Caki2 (cell line): ENCODE data around the gene DNASE2. TPM values are rescaled to one million over a fixed set of nuclear protein-coding genes. Genes with fewer than 3 reads are reported as not detected.
"Not testable (repeated sequence)": the region's sequence is repeated elsewhere in the genome, so short reads cannot be mapped to it uniquely, and the experiment has no call there.

Source experiments
- DNase-seq: peaks from one replicate; pipeline ENCODE4 v3.0.0-alpha.2; 2015; ENCODE audit warnings: low read depth
- in situ Hi-C: cut with HindIII; loops from 2 replicates; pipeline ENCODE4 v1.10.0; 2016; ENCODE audit warnings: low sequenced_read_pairs, low pct_unique_long_range_greater_than_20kb, mixed read lengths
- total RNA-seq: library from RNA; depleted of rRNA; stranded (reverse); fragments of >200 nt; shearing (Covaris generic); gene quantifications from 2 replicates; pipeline ENCODE4 v1.2.3, GENCODE V29; 2014; ENCODE audit warnings: low replicate concordance; rRNA removed

Gene DNASE2, protein sequence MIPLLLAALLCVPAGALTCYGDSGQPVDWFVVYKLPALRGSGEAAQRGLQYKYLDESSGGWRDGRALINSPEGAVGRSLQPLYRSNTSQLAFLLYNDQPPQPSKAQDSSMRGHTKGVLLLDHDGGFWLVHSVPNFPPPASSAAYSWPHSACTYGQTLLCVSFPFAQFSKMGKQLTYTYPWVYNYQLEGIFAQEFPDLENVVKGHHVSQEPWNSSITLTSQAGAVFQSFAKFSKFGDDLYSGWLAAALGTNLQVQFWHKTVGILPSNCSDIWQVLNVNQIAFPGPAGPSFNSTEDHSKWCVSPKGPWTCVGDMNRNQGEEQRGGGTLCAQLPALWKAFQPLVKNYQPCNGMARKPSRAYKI
- 68.6 and 83.9 TPM in 2 replicates for total RNA-seq

DNA sequence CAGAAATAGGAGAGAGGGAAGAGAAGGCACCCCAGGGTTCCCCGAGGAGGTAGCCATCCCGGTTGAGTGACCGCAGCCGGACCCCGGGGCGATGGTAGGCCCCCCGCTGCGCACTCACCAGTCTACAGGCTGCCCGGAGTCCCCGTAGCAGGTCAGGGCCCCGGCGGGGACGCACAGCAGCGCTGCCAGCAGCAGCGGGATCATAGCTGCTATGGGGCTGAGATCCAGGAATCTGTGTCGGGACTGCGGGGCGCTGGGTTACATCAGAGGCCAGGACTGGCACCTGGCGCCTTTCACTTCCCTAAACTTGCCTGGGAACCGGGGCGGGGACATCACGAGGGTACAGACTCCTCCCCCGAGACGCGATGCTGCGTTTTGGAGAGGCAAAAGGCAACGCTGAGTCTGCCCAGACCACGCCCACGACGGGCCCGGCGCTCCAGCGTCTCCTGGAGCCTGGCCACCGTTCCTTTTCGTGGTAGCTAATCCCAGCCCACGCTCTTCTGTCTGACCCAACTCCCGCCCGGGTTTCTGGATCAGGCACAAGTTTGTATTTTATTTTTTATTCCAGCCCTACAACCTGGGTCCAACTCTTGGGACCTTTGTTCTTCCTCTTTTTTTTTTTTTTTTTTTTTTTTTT, at the start of gene DNASE2:
TSS of gene DNASE2 (minus strand) at position 278 of the 637 bp plus-strand sequence. CDS start at position 204, 74 bp downstream.
- DNase-seq: peak; percentile 89
- in situ Hi-C loops: no loop called here

DNA sequence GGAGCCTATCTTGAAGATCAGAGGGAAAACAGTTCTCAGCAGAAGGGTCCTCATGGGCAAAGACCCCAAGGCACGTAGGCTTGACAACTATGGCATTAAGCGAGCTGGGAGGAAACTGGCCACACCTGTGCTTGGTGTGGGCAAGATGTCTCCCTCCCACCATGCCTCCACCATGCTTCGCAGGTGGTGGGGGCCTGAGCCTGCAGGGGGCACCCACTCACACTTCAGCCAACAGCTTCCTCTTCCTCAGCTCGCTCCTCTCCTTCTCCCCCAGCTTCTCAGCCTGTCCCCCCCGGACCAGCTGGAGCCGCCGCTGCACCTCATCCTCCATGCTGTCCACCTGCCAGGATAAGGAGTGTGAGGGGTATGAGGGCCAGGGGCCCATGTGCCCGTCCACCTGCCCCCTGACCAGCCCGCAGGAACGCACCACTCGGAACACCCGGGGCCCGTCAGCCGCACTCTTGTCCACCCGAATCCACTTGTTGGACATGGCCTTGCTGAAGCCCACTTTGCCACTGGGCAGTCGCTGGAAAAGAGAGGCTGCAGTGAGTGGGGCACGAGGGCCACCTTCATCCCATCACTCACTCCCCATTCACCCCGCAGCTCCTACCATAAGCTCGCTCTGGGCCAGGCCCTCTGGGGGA, 48.9 kb upstream of the DNASE2 start:
- no peak for DNase-seq
- in situ Hi-C loops: no loop called here

DNA sequence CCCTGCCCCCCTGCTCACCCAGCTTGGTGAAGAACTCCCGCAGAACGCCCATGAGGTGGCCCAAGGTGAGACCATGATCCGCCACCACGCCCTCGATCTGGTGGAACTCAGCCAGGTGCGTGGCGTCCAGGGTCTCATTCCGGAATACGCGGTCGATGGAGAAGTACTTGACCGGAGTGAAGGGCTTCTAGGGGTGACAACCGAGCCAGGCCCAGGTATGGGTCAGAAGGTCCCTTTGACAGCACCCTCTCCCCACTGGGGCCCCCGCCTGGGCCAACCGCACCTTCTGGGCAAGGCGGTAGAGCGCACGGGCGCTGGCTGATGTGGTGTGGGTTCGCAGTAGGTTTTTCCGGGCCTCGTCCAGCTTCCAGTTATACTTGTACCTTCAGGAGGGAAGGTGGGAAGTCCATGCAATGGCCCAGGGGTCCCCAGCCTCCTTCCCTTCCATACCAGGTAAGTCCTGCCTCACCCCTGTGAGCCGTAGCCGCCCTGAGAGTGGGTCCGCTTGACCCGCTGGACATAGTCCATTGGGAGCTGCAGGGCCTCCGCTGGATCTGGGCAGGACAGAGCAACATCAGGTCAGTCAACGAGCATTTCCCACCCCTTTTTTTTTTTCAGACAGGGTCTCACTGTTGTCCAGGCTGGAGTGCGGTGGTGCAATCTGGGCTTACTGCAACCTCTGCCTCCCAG, 43.5 kb upstream of the DNASE2 start:
- in situ Hi-C loops: no loop called here
- no peak for DNase-seq

DNA sequence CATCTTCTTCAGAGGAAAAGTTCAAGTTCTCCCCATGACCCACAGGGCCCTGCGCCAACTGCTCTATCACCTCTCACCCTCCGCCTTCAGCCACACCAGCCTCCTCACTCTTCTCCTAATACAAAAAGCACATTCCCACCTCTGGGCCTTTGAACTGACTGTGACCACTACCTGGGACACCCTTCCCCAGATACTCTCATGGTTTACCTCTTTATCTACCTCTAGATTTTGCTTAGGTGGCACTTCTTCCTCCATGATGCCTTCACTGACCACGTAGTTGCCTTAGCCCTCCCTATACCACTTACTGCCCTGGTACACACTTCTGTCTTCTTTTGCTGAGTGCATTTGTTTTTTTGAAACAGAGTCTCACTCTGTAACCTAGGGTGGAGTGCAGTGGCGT, 41.7 kb upstream of the DNASE2 start:
- no peak for DNase-seq
- in situ Hi-C loops: no loop called here

DNA sequence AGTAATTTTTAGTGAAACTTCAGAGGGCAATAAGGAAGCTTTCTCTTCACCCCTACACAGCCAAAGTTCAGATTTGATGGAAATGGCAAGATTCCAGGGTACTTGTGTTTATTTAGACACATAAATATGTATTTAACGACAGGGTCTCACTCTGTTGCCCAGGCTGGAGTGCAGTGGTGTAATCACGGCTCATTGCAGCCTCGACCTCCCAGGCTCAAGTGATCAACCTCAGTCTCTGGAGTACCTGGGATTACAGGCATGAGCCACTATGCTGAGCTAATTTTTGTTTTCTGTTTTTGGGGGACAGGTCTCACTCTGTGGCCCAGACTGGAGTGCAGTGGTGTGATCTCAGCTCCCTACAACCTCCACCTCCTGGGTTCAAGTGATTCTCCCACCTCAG, 39.8 kb upstream of the DNASE2 start:
- in situ Hi-C loops: no loop called here

DNA sequence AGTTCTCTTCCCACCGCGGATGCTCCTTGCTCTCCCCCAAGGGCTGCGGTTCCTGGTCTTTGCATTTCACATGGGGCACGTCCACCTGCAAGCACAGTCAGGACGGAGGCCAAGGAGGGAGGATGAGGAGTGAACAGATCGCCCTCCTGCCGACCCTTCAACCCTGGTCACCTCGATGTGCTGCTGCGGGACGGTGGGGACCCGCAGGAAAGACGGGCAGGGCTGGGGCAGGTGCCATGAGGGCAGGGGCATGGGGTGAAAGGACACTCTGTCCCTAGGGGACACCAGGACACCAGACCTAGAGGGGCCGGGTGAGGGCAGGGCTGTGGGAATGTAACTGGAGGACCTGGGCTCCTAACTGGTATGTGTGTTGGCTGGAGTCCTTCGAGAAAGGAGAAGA, 37.0 kb upstream of the DNASE2 start:
- DNase-seq: no peak
- in situ Hi-C loops: no loop called here

More for the DNA sequence above, 39.8 kb upstream of the DNASE2 start:
- DNase-seq: no peak

DNA sequence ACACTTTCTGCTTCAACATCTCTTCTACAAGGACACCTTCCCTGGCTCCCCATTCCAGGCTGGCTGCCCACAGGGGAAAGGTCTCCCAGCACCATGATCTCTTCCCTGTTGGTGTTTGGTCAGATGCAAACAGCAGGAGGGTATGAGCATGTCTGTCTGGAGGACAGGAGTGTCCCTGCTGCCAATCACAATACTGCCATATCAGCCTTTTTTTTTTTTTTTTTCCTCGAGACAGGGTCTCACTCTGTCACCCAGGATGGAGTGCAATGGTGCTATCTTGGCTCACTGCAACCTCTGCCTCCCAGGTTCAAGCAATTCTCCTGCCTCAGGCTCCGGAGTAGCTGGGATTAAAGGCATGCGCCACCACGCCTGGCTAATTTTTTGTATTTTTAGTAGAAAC, 34.6 kb upstream of the DNASE2 start:
- DNase-seq, in situ Hi-C loops: not testable (repeated sequence)

DNA sequence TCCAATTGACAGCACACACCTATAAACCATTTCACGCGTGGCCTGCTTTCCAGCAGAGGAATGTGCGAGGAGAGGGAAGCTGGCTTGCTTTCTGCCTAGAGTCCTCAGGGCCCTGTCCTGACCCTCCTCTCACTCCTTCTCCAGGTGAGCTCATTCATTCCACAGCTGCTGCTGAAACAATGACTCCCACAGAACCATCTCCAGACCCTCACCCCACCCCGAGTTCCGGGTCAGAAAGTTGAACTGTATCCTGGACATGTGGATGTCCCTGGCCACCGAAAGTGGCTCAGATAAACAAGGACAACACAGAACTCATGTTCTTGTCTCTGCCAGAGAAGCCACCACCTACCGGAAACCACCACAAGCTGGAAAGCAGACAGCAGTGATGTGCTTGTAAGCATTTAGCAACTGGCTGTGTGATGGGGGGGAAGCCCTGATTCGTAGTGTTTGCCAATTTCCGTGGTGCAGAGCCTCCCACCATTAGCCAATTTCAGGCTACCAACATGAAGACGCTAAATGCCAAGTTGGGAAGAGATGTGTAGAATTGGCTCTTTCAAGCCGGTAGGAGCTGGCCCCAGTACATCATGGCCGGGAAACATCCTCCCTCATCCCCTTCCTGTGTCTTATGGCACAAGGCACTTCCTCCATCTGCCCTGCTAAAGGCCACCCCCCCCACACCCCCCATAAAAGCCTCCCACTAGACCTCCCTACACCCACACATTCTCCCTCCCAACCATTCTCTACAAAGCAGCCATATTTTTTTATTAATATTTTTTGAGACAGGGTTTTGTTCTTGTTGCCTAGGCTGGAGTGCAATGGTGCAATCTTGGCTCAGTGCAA, 32.8 kb upstream of the DNASE2 start:
- in situ Hi-C loops: no loop called here

DNA sequence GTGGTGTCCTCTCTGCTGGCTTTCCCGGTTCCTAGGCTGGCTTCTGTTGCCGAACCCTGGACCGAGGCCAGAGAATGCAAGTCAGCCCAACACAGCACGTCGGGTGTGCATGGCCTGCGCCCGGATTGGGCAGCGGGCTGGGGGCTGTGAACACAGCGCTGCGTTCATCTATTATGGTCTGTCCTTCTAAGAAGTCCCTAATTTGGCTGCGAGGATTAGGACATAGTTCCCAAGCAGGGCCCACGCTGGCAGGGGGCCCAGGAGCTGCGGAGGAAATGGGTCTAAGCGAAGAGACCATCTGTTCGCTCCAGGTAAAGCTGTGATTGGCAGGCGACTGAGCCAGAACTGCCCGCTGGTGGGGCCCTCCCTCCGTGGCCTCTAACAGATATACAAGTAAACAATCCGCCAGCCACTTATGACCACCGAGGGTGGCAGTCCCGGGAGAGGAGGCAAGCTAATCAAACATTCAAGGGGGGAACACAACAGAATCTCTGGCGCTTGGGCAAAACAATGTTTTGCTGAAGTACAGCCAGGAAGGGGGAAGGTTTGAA, 31.8 kb upstream of the DNASE2 start:
- DNase-seq: no peak
- in situ Hi-C loops: no loop called here

More for the DNA sequence above, 32.8 kb upstream of the DNASE2 start:
- no peak for DNase-seq

DNA sequence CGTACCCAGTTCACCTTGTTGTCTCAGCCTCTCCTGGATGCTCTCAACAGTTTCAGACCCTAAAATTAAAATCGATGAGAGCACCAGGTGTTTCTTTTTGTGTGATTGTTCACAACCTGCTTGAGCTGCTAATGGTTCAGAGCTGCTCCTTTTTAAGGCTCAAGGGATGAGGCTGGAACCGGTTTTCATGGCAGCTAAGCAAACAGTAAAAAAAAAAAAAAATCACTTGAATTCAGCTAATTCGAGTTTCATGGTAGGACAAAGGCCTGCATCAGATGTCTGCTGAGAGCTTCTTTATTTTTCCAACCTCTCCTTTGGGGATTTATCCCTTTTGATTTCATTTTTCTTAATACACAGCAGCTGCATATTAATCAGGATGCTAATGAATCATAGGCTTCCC, 31.3 kb upstream of the DNASE2 start:
- no peak for DNase-seq
- in situ Hi-C loops: no loop called here

DNA sequence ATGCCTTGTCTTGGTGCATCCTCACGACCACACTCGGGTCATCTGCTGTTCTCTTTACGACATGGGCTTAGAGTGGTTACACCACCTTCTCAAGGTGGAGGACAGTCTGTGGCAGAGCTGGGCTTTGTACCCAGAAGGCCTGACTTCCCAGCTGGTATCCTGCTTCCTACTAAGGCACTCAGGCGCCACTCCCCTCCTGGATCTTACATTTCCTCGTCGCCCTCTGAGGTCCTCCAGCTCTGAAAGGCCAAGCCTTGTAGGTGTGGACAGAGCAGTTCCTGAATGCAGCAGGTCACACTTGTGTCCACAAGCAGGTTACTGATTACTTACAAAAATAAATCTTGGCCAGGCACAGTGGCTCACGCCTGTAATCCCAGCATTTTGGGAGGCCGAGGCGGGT, 25.9 kb upstream of the DNASE2 start:
- no peak for DNase-seq
- in situ Hi-C loops: no loop called here

DNA sequence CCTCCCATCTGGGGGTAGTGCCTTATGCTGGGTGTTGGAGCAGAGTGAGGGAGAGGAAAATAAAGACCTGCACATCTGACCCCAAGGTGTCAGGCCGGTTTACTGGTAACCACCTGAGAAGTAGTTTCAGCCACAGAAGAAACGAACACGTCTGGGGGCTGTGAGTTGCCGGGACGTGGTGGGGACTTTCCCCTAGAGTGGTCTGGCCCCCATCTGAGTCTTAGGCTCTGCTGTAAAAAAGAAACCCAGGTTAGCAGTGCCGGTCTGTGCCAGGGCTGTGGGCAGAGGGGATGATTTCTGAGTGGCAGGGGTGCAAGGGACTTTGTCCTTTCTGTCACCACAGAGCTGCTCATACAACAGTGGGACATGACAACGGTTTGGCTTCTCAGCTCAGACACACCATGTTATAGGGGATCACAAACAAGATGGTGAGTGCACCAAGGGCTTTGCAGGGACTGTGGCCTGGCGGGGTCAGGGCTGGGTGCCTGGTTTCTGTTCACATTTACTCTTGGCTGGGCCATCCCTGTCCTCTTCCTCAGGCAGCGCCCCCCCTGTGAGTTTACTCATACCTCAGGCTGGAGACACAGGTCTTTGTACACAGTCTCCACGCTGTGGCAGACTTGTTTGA, 18.8 kb upstream of the DNASE2 start:
- in situ Hi-C loops: no loop called here

DNA sequence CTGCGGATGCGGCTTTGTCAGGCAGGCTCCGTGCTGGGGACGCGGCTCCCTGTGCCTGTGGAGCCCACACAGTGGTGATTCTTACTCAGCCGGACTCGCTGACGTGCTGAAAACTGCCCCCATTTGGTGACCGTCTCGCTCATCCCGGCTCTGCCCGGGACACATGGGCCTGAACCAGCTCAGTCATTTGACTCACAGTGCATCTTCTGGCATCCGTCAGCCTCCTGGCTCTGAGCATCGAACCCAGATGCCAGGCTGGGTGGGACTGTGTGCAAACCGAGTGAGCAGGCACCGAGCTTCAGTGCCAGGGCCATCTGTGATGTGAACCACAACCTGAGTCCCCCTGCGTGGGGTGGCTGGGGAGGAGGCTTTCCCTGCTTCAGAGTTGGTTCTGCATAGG, 15.2 kb upstream of the DNASE2 start:
- in situ Hi-C loops: no loop called here
- DNase-seq: no peak

More for the DNA sequence above, 18.8 kb upstream of the DNASE2 start:
- DNase-seq: no peak

DNA sequence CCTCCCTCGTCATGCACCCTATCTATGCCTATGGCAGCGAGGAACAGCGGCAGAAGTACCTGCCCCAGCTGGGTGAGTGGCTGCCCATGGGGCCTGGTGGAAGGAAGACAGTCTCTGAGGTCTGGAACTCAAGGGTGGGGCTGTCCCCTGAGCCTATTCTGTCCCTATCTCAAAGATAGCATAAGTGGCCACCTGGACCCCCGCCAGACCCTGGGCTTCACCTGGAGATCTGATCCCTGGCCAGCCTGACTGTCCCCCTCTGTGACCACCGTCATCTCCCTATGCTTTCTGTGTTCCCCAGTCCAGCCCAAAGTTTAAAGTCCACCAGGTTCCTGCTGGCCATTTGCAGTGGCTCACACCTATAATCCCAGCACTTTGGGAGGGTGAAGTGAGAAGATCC, 12.3 kb upstream of the DNASE2 start:
- no peak for DNase-seq

DNA sequence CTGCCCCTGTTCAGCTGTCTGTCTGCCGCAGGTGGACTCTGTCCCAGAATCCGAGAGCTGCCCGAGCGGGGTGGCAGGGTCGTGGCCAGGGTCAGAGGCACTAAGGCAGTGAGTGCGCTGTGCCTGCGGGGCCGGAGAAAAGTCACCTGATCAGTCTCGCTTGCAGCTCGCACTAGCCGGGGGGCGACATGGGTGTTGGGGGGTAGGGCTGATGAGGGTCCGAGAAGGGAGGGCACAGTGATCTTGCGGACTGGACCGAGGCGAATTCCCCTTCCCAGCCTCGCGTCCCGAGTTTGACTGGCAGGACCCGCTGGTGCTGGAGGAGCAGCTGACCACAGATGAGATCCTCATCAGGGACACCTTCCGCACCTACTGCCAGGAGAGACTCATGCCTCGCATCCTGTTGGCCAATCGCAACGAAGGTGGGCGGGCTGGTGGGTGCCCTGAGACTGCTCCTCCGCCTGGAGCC, 10.3 kb upstream of the DNASE2 start:
- in situ Hi-C loops: no loop called here
- DNase-seq: no peak

More for the DNA sequence above, 12.3 kb upstream of the DNASE2 start:
- in situ Hi-C loops: no loop called here

DNA sequence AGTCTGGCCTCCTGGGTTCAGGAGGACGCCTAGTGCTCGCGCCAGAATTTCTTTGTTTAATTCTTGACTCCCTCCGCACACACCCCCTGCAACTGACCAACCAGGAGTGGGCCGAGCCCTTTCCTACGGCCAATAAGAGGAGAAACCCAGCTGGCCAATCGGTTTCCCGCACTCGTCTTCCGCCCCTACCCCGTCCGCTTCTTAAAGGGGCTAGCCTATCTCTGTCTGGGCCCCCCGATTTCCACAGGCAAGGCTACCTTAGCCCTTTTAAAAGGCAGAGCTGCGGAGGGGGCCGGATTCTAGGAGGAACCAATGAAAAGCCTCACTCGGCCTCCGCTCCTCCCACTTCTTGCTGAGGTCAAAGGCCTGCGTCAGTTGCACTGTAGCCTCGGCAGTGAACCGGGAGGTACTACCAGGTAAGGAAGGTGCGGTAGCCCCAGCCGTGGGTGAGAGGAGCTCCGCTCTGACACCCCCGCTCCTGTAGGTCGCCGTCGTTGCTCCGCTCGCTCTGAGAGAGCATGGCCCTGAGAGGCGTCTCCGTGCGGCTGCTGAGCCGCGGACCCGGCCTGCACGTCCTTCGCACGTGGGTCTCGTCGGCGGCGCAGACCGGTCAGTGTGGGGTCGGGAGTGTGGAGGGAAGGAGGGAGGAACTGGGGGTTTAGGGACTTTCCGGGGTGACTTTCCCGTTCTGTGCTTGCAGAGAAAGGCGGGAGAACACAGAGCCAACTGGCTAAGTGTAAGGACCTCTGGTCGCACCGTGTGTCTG, 9.7 kb upstream of the DNASE2 start, which contains the start of gene GCDH:
TSS of gene GCDH (plus strand) at position 374 of the 766 bp plus-strand sequence. CDS start at position 519, 145 bp downstream.
- in situ Hi-C loops: no loop called here
- DNase-seq: peak; percentile 100
